Endometrium (tissue), 2 donors: ENCODE results near the gene ZFYVE28.

Experiments
- FAIRE-seq: peaks from 2 replicates; lab custom pipeline; 2012; peaks lifted over from hg19 to GRCh38; lab: Jason Lieb, UNC
- donor health status: control.
- donor health status: control.

Gene ZFYVE28

DNA sequence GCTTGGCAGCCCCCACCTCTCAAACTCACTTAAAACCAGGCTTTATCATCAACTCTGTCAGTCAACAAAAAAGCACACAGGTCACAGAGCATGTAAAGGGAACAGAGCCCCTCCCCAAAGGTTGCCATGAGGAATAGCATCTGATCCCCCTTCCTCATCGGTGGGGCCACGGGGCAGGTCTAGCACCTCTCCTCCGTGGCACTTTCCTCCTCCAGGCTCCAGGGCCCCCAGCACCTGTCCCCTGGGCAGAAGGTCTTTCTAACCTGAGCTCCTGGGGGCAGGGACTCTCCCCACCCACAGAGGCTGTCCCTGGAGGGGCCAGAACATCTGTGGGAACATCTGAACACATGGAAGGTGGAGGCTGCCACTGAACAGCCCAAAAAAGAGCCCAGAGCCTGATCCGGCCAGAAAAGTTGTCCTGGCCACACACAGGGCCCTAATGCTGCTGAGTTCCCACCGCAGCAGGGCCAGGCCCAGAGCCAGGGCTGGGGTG lies 65.7 kb downstream of the ZFYVE28 start:
- no peak for FAIRE-seq

DNA sequence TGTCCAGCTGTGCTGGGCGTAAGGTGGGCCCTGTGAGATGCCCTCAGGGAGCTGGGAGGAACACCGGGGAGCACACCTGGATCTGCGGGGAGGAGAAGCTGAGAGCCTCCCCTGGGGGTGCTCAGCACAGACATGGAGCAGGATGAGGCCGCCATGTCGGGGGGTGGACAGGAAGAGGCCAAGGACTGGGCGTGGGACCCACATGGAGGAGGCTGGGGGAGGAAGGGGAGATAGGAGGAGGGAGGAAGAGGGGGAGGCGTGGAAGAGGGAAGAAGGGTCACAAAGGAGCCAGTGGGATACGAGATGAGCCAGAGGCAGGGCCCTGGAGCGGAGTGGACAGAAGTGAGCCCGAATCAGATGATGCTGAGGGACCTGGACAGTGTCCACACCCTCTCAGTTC lies 66.3 kb downstream of the ZFYVE28 start:
- no peak for FAIRE-seq

DNA sequence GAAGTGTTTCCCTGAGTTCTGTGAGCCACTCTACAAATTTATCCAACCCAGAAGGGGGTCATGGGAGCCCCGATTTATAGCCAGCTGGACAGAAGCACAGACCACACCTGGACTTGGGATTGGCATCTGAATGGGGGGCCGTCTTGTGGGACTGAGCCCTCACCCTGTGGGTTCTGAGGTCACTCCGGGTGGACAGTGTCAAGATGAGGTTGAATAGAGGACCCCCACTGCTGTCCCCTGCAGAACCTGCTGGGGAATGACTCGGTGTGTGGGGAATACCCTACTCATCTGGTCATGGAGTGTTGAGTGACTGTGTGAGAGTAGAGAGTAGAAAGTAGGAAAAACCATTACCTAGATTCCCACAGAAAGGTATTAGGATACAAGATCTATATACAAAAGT lies 67.5 kb downstream of the ZFYVE28 start:
- FAIRE-seq = no peak

DNA sequence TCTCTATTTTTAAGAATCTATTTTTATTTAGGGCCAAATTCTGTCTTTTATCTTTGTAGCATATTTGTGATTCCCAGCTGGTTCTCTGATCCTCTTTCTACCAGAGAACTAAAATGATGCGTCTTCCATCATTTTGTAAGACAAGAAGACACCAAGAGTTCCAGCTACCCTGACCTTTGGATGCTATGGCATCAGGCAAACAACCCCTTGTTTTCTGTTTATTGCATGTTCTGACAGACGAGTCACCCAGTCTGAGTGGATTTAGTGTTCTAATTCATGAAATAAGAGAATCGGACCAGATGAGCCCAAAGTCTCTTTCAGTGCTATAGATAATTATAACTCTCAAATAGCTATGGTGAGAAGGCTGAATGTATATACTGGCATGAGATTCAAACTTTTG lies 69.7 kb downstream of the ZFYVE28 start:
- no peak for FAIRE-seq

DNA sequence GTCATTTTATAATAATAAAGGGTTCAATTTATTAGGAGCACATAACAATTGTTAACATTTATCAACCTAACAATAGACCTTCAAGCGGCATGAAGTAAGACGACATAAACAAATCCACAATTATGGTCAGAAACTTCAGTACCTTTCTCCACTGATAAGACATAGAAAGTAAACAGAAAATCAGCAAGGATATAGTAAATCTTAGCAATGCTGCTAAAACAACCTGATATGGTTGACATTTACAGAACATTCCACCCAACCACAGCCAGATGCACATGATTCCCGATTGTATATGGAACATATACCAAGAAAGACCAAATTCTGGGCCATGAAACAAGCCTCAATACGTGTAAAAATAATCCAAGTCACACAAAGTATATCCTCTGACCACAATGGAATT lies 71.3 kb downstream of the ZFYVE28 start:
- FAIRE-seq = no peak

DNA sequence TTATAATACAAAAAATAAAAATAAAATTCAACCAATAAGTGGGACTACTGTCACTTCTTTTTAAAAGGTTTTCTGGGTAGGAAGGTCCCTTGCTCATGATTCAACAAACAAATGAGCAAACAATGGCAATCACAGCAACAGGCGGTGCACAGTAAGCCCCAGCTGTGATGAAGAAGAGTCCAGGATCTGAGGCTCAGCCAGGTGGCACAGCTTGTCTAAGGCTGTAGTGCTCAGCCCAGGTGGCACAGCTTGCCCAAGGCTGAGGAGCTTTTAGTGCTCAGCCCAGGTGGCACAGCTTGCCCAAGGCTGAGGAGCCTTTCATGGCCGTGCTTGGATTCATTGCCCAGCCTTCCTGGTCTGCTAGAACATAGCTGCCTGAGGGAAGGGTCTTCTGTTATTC lies 75.0 kb downstream of the ZFYVE28 start:
- FAIRE-seq = no peak

DNA sequence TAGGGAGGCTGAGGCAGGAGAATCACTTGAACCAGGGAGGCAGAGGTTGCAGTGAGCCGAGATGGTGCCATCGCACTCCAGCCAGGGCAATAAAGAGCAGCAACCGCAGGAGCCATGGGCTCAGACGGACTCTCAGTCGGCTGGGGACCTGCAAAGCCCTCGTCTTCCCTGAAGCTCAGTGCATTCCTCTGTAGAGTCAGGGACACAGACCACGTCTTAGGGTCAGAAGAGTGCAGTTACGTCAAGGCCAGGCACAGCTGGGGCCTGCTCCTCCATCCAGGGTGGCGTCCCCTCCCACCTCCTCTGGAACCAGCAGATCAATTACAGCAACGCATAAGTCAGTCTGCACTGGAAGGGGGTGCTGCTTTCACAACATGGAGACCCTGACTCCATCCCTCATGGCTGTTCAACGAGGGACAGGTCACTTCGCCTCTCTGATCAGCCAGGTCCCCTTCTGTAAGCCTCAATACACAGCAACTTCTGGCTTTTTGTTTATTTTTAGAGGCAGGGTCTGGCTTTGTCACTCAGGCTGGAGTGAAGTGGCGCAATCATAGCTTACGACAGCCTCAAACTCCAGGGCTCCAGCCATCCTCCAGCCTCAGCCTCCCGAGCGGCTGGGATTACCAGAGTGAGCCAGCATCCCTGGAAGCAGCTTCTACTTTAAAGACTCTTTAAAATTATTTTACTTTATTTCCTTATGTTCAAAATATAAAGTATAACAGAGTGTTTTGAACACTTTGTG lies 76.4 kb downstream of the ZFYVE28 start:
- FAIRE-seq = no peak

DNA sequence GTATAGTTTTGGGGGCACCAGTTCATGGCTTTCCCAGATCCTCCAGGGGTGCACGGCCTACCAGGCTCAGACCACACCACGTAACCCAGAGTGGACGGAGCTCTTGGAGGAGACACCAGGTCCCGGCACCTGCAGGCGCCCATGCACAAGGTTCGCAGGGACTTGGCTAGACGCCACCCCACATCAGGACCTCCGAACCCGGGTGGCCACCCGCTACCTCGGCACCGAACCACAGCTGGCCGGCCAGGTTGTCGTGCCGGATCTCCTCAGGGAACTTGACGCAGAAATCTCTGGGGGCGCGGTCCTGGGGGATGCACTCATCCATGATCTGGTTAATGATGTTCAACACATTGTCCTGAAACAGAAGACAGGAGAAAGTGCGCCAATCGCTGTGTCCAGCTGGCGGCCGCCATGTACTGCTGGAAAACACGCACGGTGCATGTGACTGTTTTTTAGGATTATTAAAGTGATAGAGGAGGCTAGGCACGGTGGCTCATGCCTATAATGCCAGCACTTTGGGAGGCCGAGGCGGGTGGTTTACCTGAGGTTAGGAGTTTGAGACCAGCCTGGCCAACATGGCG lies 77.1 kb downstream of the ZFYVE28 start:
- no peak for FAIRE-seq

DNA sequence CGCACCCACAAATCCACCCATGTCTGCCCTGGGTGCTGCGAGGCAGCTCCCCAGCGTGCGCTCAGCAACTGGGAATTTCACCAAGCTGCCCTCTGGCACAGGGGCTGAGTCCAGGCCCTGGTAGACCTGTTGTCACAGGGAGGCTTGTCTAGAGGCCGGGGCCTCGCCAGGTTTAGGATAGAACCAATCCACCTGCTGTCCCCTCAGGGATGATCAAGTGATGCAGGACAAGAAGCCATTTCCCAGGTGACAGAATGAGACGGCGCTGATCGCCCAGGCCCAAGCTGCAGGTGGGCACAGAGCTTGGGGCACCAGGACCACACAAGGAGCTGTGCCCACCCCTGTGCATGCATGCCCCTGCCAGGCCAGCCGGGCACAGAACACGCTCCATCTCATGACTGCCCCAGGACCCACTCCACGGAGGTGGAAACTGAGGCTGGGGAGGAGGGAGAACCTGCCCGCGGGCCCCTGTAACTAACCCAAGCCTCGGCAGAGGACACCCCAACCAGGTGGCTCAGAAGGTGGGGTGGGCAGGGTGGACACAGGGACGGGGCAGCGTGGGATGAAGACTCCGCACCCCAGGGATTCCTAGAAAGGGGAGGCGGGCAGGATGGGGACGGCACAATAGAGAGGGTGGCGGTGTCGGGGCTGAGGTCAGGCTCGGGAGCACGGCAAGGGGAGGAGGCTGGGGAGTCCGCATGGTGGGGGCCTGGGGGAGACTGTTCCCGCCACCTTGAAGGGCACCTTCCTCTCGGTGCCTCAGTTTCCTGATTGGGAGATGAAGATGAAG lies 78.0 kb downstream of the ZFYVE28 start:
- no peak for FAIRE-seq

DNA sequence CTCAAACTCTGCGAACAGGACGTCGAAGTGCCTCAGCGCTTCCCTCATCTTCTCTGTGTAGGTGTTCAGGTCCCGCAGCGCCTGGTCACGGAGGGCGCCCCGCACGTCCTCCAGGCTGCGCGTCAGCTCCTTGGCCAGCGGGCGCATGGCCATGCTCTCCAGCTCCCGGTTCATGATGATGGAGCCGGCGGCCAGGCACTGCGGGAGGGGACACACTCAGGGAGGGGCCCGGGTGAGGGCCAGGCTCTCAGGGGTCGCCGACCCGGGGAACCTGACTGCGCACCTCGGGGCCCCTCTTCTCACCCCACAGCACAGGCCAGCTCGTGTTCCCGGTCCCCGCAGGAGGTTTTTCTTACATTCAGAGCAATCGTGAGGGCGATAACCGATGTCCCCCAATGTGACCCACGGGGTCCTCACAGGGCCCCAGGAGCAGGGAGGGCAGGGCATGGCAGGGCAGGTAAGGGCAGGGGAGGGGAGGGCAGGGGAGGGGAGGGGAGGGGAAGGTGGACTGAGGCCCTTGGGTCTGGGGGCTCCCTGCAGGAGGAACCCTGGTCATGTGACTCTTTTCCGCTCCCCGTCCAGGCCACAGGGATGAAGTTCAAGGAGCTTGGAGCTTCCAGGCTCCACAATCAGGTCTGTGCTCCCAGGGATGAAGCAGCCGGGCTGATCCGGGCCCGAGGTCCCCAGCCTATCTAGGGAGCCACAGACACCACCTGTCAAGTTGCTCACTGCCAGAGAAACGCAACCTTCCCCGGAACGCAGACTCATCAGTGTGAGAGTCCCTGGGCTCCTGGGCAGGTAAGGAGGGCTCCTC lies 78.8 kb downstream of the ZFYVE28 start:
- FAIRE-seq = no peak

DNA sequence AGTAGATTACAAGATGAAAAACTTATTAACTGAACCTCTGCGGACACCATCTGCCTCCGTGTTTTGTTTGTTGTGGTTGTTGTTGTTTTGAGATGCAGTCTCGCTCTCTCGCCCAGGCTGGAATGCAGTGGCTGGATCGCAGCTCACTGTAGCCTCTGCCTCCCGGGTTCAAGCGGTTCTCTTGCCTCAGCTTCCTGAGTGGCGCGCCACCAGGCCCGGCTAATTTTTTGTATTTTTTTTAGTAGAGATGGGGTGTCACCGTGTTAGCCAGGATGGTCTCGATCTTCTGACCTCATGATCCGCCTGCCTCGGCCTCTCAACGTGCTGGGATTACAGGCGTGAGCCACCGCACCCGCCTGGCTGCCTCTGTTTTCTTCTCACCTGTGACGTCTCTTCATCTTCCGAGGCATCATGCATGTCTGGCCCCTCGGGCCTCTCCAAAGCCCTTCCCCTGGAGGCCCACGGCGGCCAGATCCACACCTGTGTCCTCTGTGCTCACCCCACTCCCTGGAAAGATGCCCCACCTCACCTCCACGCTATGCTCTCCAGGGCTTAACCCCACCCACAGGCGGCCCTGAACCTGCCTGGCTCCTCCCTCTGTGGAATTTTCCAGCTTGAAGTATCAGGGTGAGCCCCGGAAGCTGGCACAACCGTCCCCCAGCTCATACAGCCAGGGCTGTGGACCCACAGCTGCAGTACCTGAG lies 79.5 kb downstream of the ZFYVE28 start:
- no peak for FAIRE-seq

DNA sequence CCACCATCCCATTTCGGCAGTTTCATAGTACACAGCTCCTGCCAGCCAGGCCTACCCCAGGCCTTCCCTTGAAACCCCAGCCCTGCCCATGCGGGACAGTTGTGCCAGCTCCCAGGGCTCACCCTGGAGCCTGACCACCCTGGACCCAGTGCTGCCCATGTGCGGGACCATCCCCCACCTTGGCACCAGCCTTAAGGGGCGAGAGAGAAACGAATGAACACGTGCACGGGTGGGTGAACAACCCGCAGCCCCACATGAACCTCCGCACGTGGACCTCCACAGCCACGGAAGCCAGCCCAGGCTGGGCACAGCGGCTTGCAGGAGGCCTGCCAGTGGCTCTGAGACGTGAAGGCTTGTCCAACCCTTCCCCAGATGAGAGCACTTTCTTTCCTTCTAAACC lies 80.5 kb downstream of the ZFYVE28 start:
- no peak for FAIRE-seq

DNA sequence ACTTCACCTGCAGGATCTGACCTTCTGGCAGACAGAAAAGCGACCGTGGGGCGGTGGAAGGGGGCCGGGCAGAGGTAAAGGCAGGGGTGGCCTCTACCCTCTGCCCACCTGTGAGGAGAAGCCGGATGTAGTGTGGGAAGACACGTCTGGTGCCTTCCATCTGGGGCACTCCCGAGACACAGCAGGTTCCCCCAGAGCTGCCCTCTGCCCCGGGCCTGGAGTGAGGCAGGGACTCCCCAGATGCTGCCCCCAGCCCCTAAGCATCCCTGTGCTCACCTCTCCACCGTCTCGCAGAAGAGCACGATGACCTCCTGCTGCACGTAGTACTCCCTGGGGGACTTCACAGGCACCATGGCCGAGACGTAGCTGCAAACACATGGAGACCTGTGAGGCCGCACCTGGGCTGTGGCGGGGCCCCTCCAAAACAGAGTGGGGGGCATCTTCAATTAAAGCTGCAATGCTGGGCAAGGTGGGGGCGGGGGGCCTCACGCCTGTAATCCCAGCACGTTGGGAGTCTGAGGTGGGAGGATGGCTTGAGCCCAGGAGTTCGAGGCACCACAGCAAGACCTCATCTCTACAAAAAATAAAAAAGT lies 81.2 kb downstream of the ZFYVE28 start:
- no peak for FAIRE-seq

DNA sequence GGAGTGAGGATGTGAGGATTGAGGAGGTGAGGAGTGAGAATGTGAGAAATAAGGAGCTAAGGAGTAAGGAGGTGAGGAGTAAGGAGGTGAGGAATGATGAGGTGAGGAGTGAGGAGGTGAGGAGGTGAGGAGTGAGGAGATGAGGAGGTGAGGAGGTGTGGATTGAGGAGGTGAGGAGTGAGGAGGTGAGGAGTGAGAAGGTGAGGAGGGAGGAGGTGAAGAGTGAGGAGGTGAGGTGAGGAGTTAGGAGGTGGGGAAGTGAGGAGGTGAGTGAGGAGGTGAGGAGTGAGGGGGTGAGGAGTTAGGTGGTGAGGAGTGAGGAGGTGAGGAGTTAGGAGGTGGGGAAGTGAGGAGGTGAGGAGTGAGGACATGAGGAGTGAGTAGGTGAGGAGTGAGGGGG lies 81.8 kb downstream of the ZFYVE28 start:
- no peak for FAIRE-seq

DNA sequence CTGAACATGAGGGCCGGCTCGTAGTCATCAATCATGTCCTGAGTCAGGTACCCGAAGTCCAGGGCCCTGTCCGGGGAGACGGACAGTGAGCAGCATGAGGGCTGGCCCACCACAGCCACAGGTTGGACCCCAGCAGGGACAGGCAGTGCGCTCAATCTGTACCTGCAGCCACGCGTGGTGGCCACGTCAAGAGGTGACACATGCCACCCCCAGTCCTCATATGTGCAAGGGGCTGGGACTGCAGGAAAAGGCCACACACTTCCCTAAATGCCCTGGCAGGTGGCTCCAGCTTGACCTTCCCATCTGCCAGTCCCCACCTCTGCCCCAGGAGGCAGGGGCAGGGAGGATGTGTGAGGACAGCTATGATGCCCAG lies 82.7 kb downstream of the ZFYVE28 start:
- no peak for FAIRE-seq

DNA sequence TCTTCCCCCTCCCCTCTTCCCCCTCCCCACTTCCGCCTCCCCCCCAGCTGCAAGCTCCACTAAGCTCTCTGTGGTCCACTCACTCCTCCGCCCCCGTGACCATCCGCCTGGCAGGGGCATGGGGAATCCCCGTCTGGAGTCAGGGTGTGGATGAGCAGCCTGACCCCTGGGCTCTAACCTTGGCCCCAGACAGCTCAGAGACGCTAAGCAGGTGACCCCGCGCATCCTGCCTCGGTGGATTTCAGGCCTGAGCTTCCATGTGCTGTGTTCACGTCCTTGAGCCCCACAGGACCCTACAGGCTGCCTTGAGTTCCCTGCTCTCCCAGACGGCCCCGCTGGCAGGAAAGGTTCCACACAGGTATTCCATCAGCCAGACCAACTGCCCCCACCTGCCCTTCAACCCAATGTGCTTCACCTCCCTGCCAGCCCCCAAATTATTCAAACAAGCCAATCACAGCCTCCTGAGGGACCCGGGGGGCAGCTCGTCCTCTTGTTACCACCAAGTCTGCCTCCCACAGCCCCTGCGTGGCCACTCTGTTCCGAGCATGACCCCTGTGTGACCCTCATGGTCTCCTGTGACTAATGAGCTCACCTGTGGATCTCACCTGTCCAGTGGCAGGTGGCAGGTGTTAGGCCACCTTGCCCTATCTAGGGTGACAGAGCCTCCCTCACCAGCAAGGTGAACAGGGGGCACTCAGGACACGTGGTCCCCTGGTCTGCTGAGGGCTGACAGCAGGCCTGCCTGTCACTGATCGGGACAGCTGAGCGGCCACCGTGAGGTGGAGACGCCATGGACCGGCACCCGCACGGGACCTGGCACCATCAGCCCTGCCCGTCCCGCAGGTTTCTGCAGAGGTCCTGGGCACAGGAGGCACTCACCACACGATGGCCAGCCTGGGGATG lies 83.4 kb downstream of the ZFYVE28 start:
- FAIRE-seq = no peak

DNA sequence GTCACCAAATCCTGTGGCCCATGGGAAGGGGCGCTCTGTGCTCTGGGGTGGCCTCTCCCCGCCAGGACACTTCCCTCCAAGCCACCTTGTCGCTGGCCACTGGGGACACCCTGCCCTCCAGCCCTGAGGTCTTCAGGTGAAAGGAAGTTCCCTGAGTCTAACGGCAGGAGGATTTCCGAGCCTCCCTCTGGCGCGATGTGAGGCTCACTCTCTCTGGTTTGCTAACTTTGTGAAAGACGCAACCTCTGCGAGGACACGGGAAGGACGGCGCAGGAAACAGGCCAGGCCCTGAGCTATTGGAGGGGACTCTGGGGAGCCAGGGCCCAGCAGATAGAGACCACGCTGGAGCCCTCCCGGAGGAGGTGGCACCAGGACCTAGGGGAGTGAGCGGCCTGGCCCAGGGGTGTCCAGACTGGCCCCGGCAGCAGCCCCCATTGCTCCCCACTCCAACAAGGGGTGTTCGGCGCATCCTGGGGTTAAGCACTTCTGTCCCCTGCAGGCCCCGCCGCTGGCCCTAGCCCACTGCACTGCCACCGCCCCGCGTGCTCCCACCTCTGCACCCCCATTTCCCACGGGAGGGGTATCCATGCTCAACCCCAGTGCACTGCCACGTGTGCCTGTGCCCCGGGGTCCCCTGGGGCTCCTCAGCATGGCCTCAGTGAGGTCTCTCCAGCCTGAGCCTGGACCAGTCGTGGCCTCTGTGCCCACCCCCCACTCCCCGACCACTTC lies 84.4 kb downstream of the ZFYVE28 start:
- FAIRE-seq = no peak

DNA sequence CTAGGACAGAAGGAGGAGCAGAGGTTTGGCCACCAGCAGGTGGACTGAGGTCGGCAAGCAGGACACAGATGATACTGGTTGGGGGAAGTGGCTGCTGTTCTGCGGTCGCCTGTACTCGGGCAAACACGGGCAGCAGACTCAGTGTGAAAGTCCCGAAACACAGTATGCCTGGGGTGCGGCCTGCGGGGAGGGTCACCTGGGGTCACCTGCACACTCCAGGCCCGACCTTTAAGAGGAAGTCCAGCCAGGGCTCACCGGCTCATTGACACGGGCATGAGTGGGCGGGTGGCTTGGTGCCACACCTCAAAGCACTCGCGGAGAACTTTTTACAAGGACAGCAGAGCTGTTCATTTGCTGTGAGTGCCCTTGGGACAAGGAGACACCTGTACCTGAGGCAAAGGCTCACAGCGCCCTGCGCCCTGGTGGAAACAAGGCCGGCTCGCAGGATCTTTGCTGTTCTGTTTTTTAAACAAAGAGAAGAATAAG lies 85.0 kb downstream of the ZFYVE28 start:
- no peak for FAIRE-seq

DNA sequence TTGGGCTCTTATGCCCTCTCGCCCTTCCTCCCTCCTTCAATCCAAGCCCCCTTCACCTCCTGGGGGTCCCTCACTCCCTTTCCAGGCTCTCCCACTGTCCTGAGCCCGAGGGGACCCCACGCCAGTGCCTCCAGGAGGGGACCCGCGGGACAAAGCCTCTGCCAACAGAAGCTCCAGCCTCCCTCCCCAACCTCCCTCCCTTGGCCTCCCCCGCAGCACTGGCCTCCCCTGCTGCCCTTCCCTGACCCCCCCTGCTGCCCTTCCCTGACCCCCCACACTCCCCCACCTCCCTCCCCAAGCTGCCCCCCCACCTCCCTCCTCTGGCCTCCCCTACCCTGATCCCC lies 85.5 kb downstream of the ZFYVE28 start:
- no peak for FAIRE-seq
